Measurements from ENCODE around the gene CABP2. TPM values are rescaled to one million over a fixed set of nuclear protein-coding genes. Genes with fewer than 3 reads are reported as not detected.
"Not testable (repeated sequence)": the region's sequence is repeated elsewhere in the genome, so short reads cannot be mapped to it uniquely, and the experiment has no call there.

Gene CABP2
- total and polyA plus RNA-seq, 5 donors: not detected

- Histone ChIP-seq H3K9me3 (ENCODE audit: control insufficient read depth, low read length) (no peaks in the 10 kb centered on the region), H3K4me1 (ENCODE audit: control insufficient read depth, insufficient read depth, low read length) (no peaks in the 10 kb centered on the region), H3K4me3 (ENCODE audit: low read length) (no peak overlapping the region), H3K27me3 (ENCODE audit: control insufficient read depth, insufficient read depth) (no peaks in the 10 kb centered on the region), H3K27ac (ENCODE audit: low read length) (no peak overlapping the region)
- DNase-seq (no peak), ATAC-seq (no peak)
- intact Hi-C loops (cut with DNase I): no loop called here
- 76% methylated on average over 10 of the region's 10 CpGs for WGBS
Observed at GRCh38 chr11:67521924-67522323, 1.3 kb downstream of the CABP2 start.

GRCh38 chr11:67520856-67521824 is 2.1 kb downstream of the CABP2 start:
- no peak overlapping the region for H3K4me3 ChIP-seq (ENCODE audit: low read length)
- ATAC-seq (no peak), DNase-seq (peak in 1 of 3 donors; percentile 36)
- H3K9me3 ChIP-seq (ENCODE audit: control insufficient read depth, low read length): no peaks in the 10 kb centered on the region
- no peaks in the 10 kb centered on the region for H3K27me3 ChIP-seq (ENCODE audit: control insufficient read depth, insufficient read depth)
- H3K27ac ChIP-seq (ENCODE audit: low read length): no peak overlapping the region
- intact Hi-C loops (cut with DNase I): no loop called here
- no peaks in the 10 kb centered on the region for H3K4me1 ChIP-seq (ENCODE audit: control insufficient read depth, insufficient read depth, low read length)
- WGBS: 84% methylated on average over 16 of the region's 16 CpGs

- WGBS: 86% methylated on average over 32 of the region's 32 CpGs
- H3K9me3 ChIP-seq (ENCODE audit: control insufficient read depth, low read length): no peaks in the 10 kb centered on the region
- H3K27ac ChIP-seq (ENCODE audit: low read length): no peak overlapping the region
- ATAC-seq (no peak), DNase-seq (peak in 1 of 3 donors; percentile 52)
- intact Hi-C loops (cut with DNase I): no loop called here
- H3K27me3 ChIP-seq (ENCODE audit: control insufficient read depth, insufficient read depth): no peaks in the 10 kb centered on the region
- H3K4me3 ChIP-seq (ENCODE audit: low read length): no peak overlapping the region
- no peaks in the 10 kb centered on the region for H3K4me1 ChIP-seq (ENCODE audit: control insufficient read depth, insufficient read depth, low read length)
Observed at GRCh38 chr11:67519726-67520125, 3.5 kb downstream of the CABP2 start.

- no peak overlapping the region for H3K4me3 ChIP-seq (ENCODE audit: low read length)
- H3K27me3 ChIP-seq (ENCODE audit: control insufficient read depth, insufficient read depth): no peaks in the 10 kb centered on the region
- H3K4me1 ChIP-seq (ENCODE audit: control insufficient read depth, insufficient read depth, low read length): no peaks in the 10 kb centered on the region
- ATAC-seq: no peak
- H3K27ac ChIP-seq (ENCODE audit: low read length): no peak overlapping the region
- intact Hi-C loops (cut with DNase I): no loop called here
- 75% methylated on average over 10 of the region's 10 CpGs for WGBS
- no peak for DNase-seq
- no peaks in the 10 kb centered on the region for H3K9me3 ChIP-seq (ENCODE audit: control insufficient read depth, low read length)
Observed at GRCh38 chr11:67517784-67518552, 5.3 kb downstream of the CABP2 start.

GRCh38 chr11:67516806-67517205 is 6.4 kb downstream of the CABP2 start:
- DNase-seq: no peak
- Histone ChIP-seq H3K4me3 (ENCODE audit: low read length) (no peak overlapping the region), H3K27me3 (ENCODE audit: control insufficient read depth, insufficient read depth) (no peaks in the 10 kb centered on the region), H3K4me1 (ENCODE audit: control insufficient read depth, insufficient read depth, low read length) (no peaks in the 10 kb centered on the region), H3K9me3 (ENCODE audit: control insufficient read depth, low read length) (no peaks in the 10 kb centered on the region), H3K27ac (ENCODE audit: low read length) (no peak overlapping the region)
- intact Hi-C loops (cut with DNase I): no loop called here
- ATAC-seq: no peak
- 92% methylated on average over 9 of the region's 9 CpGs for WGBS

- ATAC-seq (no peak), DNase-seq (no peak)
- H3K4me3 ChIP-seq (ENCODE audit: low read length): no peak overlapping the region
- no peaks in the 10 kb centered on the region for H3K27me3 ChIP-seq (ENCODE audit: control insufficient read depth, insufficient read depth)
- peaks cover under 1% of the 10 kb centered on the region for H3K4me1 ChIP-seq (ENCODE audit: control insufficient read depth, insufficient read depth, low read length)
- intact Hi-C loops (cut with DNase I): no loop called here
- no peak overlapping the region for H3K27ac ChIP-seq (ENCODE audit: low read length)
- H3K9me3 ChIP-seq (ENCODE audit: control insufficient read depth, low read length): no peaks in the 10 kb centered on the region
- WGBS: 73% methylated on average over 7 of the region's 7 CpGs
Observed at GRCh38 chr11:67514116-67514515, 9.1 kb downstream of the CABP2 start.

GRCh38 chr11:67511558-67511957 is 11.7 kb downstream of the CABP2 start:
- H3K27me3 ChIP-seq (ENCODE audit: control insufficient read depth, insufficient read depth); DNase-seq; intact Hi-C loops (cut with DNase I); ATAC-seq; H3K4me1 ChIP-seq (ENCODE audit: control insufficient read depth, insufficient read depth, low read length); H3K9me3 ChIP-seq (ENCODE audit: control insufficient read depth, low read length); H3K4me3 ChIP-seq (ENCODE audit: low read length); H3K27ac ChIP-seq (ENCODE audit: low read length): not testable (repeated sequence)
- WGBS: 87% methylated on average over 4 of the region's 4 CpGs

GRCh38 chr11:67510023-67510345 is 13.3 kb downstream of the CABP2 start:
- intact Hi-C loops (cut with DNase I): no loop called here
- 55% methylated on average over 3 of the region's 3 CpGs for WGBS
- H3K4me3 ChIP-seq (ENCODE audit: low read length): no peak overlapping the region
- no peaks in the 10 kb centered on the region for H3K27me3 ChIP-seq (ENCODE audit: control insufficient read depth, insufficient read depth)
- no peak overlapping the region for H3K27ac ChIP-seq (ENCODE audit: low read length)
- no peak for DNase-seq
- ATAC-seq: no peak
- H3K4me1 ChIP-seq (ENCODE audit: control insufficient read depth, insufficient read depth, low read length): peaks cover 10% of the 10 kb centered on the region
- H3K9me3 ChIP-seq (ENCODE audit: control insufficient read depth, low read length): no peaks in the 10 kb centered on the region

- DNase-seq (peak; percentile 99 to 100 (median 100)), ATAC-seq (peak; percentile 72 to 77)
- peak overlapping the region; percentile 63 for H3K4me3 ChIP-seq (ENCODE audit: low read length)
- intact Hi-C loops (cut with DNase I): loop anchor here (5.0 to 10.0 kb wide), 4 partner anchors 104 to 116 kb away; partner anchors contain the start of genes PPP1CA (in 2 of the 4), RAD9A (in 2 of the 4) and TBC1D10C (in 2 of the 4)
- no peaks in the 10 kb centered on the region for H3K27me3 ChIP-seq (ENCODE audit: control insufficient read depth, insufficient read depth)
- under 1% methylated on average over 57 of the region's 57 CpGs for WGBS
- peak overlapping the region; percentile 96 for H3K27ac ChIP-seq (ENCODE audit: low read length)
- peaks cover 10% of the 10 kb centered on the region for H3K4me1 ChIP-seq (ENCODE audit: control insufficient read depth, insufficient read depth, low read length)
- H3K9me3 ChIP-seq (ENCODE audit: control insufficient read depth, low read length): no peaks in the 10 kb centered on the region
Observed at GRCh38 chr11:67508486-67509121, 14.6 kb downstream of the CABP2 start.

GRCh38 chr11:67507864-67508485 is 15.3 kb downstream of the CABP2 start, which contains the start of gene CDK2AP2:
Gene CDK2AP2 (minus strand): TSS chr11:67508162. CDS start chr11:67508082, 80 bp downstream.
- peaks cover 10% of the 10 kb centered on the region for H3K4me1 ChIP-seq (ENCODE audit: control insufficient read depth, insufficient read depth, low read length)
- peak within 1 kb of the TSS; percentile 68 for H3K4me3 ChIP-seq (ENCODE audit: low read length)
- no peaks in the 10 kb centered on the region for H3K27me3 ChIP-seq (ENCODE audit: control insufficient read depth, insufficient read depth)
- intact Hi-C loops (cut with DNase I): loop anchor here (5.0 to 10.0 kb wide), 4 partner anchors 103 to 116 kb away; partner anchors contain the start of genes PPP1CA (in 2 of the 4), RAD9A (in 2 of the 4) and TBC1D10C (in 2 of the 4)
- WGBS: under 1% methylated on average over 57 of the region's 57 CpGs
- DNase-seq (peak; percentile 100), ATAC-seq (peak; percentile 90 to 91)
- H3K9me3 ChIP-seq (ENCODE audit: control insufficient read depth, low read length): no peaks in the 10 kb centered on the region
- H3K27ac ChIP-seq (ENCODE audit: low read length): peak within 1 kb of the TSS; percentile 96

Data from right cardiac atrium (tissue), 5 donors.